ENCODE results near the gene C10orf90.

The C10orf90 gene

GRCh38 chr10:126646110-126646509 is 24.4 kb downstream of the C10orf90 start:
- peak; percentile 95 for ATAC-seq (ENCODE audit: low read depth)
- no peak for DNase-seq (ENCODE audit: low spot score)
- H3K36me3 ChIP-seq (ENCODE audit: low read depth): no peaks in the 10 kb centered on the region
- peak overlapping the region; percentile 52 for H3K27ac ChIP-seq (ENCODE audit: poor library complexity, severe bottlenecking)
- H3K4me3 ChIP-seq (ENCODE audit: severe bottlenecking): no peak overlapping the region
- no peaks in the 10 kb centered on the region for H3K9me3 ChIP-seq (ENCODE audit: severe bottlenecking)
- TF ChIP-seq CTCF (IDR thresholded peaks at IDR 0.05; ENCODE audit: poor library complexity, severe bottlenecking): no peak
- H3K4me1 ChIP-seq (ENCODE audit: insufficient read depth, poor library complexity, severe bottlenecking): peaks cover 17% of the 10 kb centered on the region
- no peaks in the 10 kb centered on the region for H3K27me3 ChIP-seq (ENCODE audit: insufficient read depth, poor library complexity, severe bottlenecking)

- peaks cover 9% of the 10 kb centered on the region for H3K4me1 ChIP-seq (ENCODE audit: insufficient read depth, poor library complexity, severe bottlenecking)
- H3K36me3 ChIP-seq (ENCODE audit: low read depth): no peaks in the 10 kb centered on the region
- H3K27me3 ChIP-seq (ENCODE audit: insufficient read depth, poor library complexity, severe bottlenecking): no peaks in the 10 kb centered on the region
- ATAC-seq (ENCODE audit: low read depth) (peak; percentile 91), DNase-seq (ENCODE audit: low spot score) (no peak)
- no peaks in the 10 kb centered on the region for H3K9me3 ChIP-seq (ENCODE audit: severe bottlenecking)
- no peak overlapping the region for H3K27ac ChIP-seq (ENCODE audit: poor library complexity, severe bottlenecking)
- no peak for TF ChIP-seq CTCF (IDR thresholded peaks at IDR 0.05; ENCODE audit: poor library complexity, severe bottlenecking)
- no peak overlapping the region for H3K4me3 ChIP-seq (ENCODE audit: severe bottlenecking)
These were observed 30.1 kb downstream of the C10orf90 start for GRCh38 chr10:126640401-126640800.

- DNase-seq (ENCODE audit: low spot score) (no peak), ATAC-seq (ENCODE audit: low read depth) (no peak)
- no peak for TF ChIP-seq CTCF (IDR thresholded peaks at IDR 0.05; ENCODE audit: poor library complexity, severe bottlenecking)
- H3K9me3 ChIP-seq (ENCODE audit: severe bottlenecking): no peaks in the 10 kb centered on the region
- H3K36me3 ChIP-seq (ENCODE audit: low read depth): no peaks in the 10 kb centered on the region
- H3K4me1 ChIP-seq (ENCODE audit: insufficient read depth, poor library complexity, severe bottlenecking): peaks cover 22% of the 10 kb centered on the region
- H3K27me3 ChIP-seq (ENCODE audit: insufficient read depth, poor library complexity, severe bottlenecking): no peaks in the 10 kb centered on the region
- no peak overlapping the region for H3K27ac ChIP-seq (ENCODE audit: poor library complexity, severe bottlenecking)
- H3K4me3 ChIP-seq (ENCODE audit: severe bottlenecking): no peak overlapping the region
These were observed 31.4 kb downstream of the C10orf90 start for GRCh38 chr10:126639084-126639483.

GRCh38 chr10:126638542-126638941 is 32.0 kb downstream of the C10orf90 start:
- no peak for TF ChIP-seq CTCF (IDR thresholded peaks at IDR 0.05; ENCODE audit: poor library complexity, severe bottlenecking)
- DNase-seq (ENCODE audit: low spot score) (no peak), ATAC-seq (ENCODE audit: low read depth) (no peak)
- H3K36me3 ChIP-seq (ENCODE audit: low read depth): no peaks in the 10 kb centered on the region
- H3K4me1 ChIP-seq (ENCODE audit: insufficient read depth, poor library complexity, severe bottlenecking): peaks cover 23% of the 10 kb centered on the region
- no peak overlapping the region for H3K27ac ChIP-seq (ENCODE audit: poor library complexity, severe bottlenecking)
- no peak overlapping the region for H3K4me3 ChIP-seq (ENCODE audit: severe bottlenecking)
- no peaks in the 10 kb centered on the region for H3K27me3 ChIP-seq (ENCODE audit: insufficient read depth, poor library complexity, severe bottlenecking)
- no peaks in the 10 kb centered on the region for H3K9me3 ChIP-seq (ENCODE audit: severe bottlenecking)

- H3K9me3 ChIP-seq (ENCODE audit: severe bottlenecking): no peaks in the 10 kb centered on the region
- H3K27ac ChIP-seq (ENCODE audit: poor library complexity, severe bottlenecking): no peak overlapping the region
- no peak for TF ChIP-seq CTCF (IDR thresholded peaks at IDR 0.05; ENCODE audit: poor library complexity, severe bottlenecking)
- no peaks in the 10 kb centered on the region for H3K27me3 ChIP-seq (ENCODE audit: insufficient read depth, poor library complexity, severe bottlenecking)
- no peaks in the 10 kb centered on the region for H3K36me3 ChIP-seq (ENCODE audit: low read depth)
- H3K4me3 ChIP-seq (ENCODE audit: severe bottlenecking): no peak overlapping the region
- no peak for DNase-seq (ENCODE audit: low spot score)
- ATAC-seq (ENCODE audit: low read depth): no peak
- H3K4me1 ChIP-seq (ENCODE audit: insufficient read depth, poor library complexity, severe bottlenecking): peaks cover 23% of the 10 kb centered on the region
These were observed 33.0 kb downstream of the C10orf90 start for GRCh38 chr10:126637501-126637900.

Measured in RWPE2 (cell line).